KBM-7 (cell line): ENCODE measurements around the gene IFT52.

Experiments used
- DNase-seq: peaks from one replicate; pipeline ENCODE4 v3.0.0-alpha.2; 2015
- in situ Hi-C: fragments of 300-500 bp; cut with MboI; formaldehyde crosslinking; loops from 2 replicates; pipeline ENCODE4 v1.14.3; 2020; ENCODE audit warnings: low sequenced_read_pairs, low pct_unique_long_range_greater_than_20kb, mixed read lengths

The IFT52 gene

GRCh38 chr20:43669332-43669731 lies 78.6 kb downstream of the IFT52 start:
- in situ Hi-C loops = no loop called here
- DNase-seq = no peak

DNA sequence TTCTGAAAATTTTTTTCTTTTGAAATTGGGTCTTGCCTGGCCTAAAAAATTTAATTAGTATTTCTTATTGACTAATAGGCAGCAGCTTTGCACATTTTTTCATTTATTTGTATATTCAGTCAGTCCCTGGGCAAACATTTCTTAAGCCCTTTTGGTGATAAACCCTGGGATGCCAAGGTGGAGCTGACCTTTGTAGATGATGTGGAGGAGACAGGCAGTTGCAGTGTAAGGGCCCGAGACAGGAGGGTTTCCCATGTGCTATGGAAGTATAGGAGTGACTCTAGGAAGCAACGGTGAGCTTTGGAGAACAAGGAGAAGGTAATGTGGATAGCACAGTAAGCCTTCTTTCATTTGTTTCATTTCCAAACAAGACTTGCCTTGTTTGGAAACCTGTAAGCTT lies 79.7 kb downstream of the IFT52 start:
- no peak for DNase-seq
- in situ Hi-C loops = no loop called here

DNA sequence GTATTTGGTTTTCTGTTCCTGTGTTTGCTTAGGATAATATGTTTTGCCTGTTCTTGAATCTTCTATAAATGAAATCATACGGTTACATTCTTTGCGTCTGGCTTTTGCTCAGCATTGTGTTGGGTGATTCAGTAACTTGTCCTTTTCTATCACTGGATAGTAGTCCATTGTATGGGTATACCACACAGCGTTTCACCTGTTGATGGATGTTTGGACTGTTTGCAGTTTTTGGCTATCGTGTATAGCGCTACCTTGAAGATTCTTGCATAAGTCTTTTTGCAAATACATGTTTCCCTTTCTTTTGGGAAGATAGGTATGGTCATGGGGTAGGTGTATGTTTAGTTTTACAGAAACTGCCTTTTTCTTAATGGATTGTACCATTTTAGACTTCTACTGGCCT lies 85.6 kb downstream of the IFT52 start:
- in situ Hi-C loops = loop anchor here (25.0 kb wide), 1 partner anchor 214 kb away; the partner anchor contains the start of gene SRSF6
- no peak for DNase-seq

DNA sequence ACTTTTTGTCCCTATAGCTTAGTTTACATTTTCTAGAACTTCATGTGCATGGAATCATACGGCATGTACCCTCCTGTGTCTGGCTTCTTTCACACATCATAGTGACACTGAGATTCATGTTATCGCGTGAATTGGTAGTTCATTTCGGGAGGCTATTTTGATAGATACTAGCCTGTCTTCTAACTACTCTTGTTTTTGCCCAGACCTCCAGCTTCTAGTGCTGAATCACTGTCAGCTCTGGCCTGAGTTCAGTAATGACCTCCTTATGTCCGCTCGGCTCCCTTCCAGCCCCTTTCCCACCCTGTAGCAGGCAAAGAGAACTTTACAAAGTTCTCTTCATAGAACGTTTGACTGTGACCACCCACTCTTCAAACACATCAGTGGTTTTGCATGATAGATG lies 90.2 kb downstream of the IFT52 start:
- in situ Hi-C loops = loop anchor here (25.0 kb wide), 1 partner anchor 219 kb away; the partner anchor contains the start of gene SRSF6

GRCh38 chr20:43681468-43681942 lies 90.8 kb downstream of the IFT52 start:
- DNase-seq = no peak
- in situ Hi-C loops = loop anchor here (25.0 kb wide), 1 partner anchor 219 kb away; the partner anchor contains the start of gene SRSF6

More for the DNA sequence above, 90.2 kb downstream of the IFT52 start:
- DNase-seq = no peak

DNA sequence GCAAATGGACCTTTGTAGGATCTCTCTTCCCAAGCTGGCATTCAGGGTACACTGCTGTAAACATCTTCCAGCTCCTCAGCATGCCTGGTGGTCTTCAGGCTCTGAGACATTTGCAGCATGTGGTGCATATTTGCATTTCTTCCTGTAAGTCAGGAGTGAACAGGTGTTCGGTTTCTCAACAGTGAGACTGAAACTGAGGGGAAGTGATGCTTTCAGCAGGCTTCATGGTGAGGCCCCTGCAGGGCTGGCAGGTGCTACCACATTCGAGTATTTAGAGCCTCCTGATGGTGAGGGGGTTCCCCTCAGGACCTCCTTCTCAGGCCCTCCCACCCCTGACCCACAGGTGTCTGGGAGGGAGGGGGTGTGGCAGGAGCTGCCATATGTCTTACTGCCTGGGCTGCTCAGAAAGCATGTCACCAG lies 91.3 kb downstream of the IFT52 start:
- no peak for DNase-seq
- in situ Hi-C loops = loop anchor here (25.0 kb wide), 1 partner anchor 220 kb away; the partner anchor contains the start of gene SRSF6

DNA sequence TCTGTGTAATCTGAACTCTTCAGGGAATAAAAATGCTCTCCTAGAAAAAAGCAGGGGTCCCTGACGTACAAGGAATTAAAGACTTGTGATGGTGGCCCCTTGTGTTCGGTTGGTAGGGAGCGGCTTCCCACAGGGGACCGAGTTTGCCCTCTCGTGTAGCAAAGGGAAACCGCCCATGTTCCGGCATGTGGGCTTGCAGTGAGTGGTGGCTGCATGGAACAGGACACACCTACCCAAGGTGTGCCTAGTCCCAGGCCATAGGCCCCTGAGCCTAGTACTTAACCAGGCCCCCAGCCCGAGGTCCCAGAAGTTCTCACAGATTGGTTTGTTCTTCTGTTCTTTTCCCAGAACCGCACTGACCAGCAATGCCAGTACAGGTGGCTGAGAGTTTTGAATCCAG lies 91.7 kb downstream of the IFT52 start:
- no peak for DNase-seq
- in situ Hi-C loops = loop anchor here (25.0 kb wide), 1 partner anchor 220 kb away; the partner anchor contains the start of gene SRSF6

DNA sequence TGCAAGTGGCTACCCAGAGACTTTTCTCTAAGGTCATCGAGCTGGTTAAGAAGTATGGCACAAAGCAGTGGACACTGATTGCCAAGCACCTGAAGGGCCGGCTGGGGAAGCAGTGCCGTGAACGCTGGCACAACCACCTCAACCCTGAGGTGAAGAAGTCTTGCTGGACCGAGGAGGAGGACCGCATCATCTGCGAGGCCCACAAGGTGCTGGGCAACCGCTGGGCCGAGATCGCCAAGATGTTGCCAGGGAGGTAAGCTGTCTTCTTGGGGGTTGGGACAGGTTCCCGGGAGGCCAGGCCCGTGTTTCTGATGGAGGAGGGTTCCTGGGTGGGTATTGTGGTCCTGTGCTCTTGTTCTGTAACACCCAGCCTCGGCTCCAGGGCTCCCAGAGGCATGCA lies 96.1 kb downstream of the IFT52 start:
- in situ Hi-C loops = loop anchor here (25.0 kb wide), 1 partner anchor 225 kb away; the partner anchor contains the start of gene SRSF6
- DNase-seq = no peak

- in situ Hi-C loops = loop anchor here (25.0 kb wide), 1 partner anchor 227 kb away; the partner anchor contains the start of gene SRSF6
- DNase-seq = no peak
Measured at GRCh38 chr20:43689165-43689564, 98.4 kb downstream of the IFT52 start.

- in situ Hi-C loops = loop anchor here (25.0 kb wide), 1 partner anchor 229 kb away; the partner anchor contains the start of gene SRSF6
- no peak for DNase-seq
Measured at GRCh38 chr20:43690943-43691598, 100.3 kb downstream of the IFT52 start.

DNA sequence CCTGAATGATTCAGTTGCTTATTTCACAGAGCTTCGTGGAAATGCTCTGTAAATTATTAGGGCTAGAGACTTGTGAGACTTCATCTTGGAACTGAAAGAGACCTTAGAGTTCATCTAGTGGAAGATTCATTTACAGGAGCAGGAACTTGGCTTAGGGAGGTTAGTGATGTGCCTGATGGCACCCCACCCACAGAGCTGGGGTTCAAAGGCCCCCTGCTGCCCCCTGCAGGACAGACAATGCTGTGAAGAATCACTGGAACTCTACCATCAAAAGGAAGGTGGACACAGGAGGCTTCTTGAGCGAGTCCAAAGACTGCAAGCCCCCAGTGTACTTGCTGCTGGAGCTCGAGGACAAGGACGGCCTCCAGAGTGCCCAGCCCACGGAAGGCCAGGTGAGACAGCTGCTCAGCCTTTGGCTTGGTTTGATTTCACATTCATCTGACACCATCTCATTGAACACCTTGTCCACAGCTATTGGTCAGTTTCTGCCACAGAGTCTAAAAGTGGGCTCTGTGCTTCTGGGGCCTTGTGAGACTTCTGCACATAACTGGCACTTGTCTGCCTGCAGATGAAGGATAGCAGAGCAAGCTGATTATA lies 101.3 kb downstream of the IFT52 start:
- in situ Hi-C loops = loop anchor here (25.0 kb wide), 1 partner anchor 230 kb away; the partner anchor contains the start of gene SRSF6
- peak; percentile 64 for DNase-seq

DNA sequence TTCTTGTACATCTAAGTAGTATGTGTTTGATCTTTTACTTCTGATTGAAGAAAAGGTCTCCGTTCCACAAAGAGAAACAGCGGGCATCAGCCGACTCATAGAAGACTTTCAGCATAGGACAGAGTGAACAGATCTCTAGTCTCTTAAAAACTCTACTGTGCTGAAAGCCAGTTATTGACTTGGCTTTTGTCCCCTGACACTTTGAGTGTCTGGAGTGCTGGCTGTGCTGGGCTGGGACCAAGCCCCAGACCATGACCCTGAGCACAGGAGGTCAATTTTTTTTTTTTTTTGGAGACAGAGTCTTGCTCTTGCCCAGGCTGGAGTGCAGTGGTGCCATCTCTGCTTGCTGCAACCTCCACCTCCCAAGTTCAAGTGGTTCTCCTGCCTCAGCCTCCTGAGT lies 104.0 kb downstream of the IFT52 start:
- DNase-seq = no peak
- in situ Hi-C loops = loop anchor here (25.0 kb wide), 1 partner anchor 232 kb away; the partner anchor contains the start of gene SRSF6

DNA sequence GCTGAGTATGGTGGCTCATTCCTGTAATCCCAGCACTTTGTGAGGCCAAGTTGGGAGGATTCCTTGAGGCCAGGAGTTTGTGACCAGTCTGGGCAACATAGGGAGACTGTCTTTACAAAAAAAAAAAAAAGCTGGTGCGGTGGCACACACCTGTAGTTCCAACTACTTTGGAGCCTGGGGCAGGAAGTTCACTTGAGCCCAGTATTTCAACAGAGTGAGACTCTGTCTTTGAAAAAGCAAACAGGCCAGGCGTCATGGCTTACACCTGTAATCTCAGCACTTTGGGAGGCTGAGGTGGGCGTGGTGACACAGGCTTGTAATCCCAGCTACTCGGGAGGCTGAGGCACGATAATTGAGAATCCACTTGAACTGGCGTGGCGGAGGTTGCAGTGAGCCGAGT lies 104.8 kb downstream of the IFT52 start:
- in situ Hi-C loops = loop anchor here (25.0 kb wide), 1 partner anchor 233 kb away; the partner anchor contains the start of gene SRSF6
- DNase-seq = no peak
